Effector memory CD8-positive, alpha-beta T cell (primary cell): ENCODE results near the gene RPTOR.

ENCODE experiments used
- ATAC-seq: fragments of 150-1000 bp; cut with Tn5 transposase; replicated peaks from 2 replicates; pipeline ENCODE4 v1.10.0; 2021; ENCODE audit warnings: mild to moderate bottlenecking, moderate library complexity
- DNase-seq, 3 experiments: peaks; one replicate each; pipeline ENCODE4 v3.0.0; 2021
- H3K27ac Mint-ChIP-seq, 2 donors: one replicate each; pipeline ENCODE4 v1.8.0; 2022; ENCODE audit warnings: mild to moderate bottlenecking in 2 of 2, mixed read lengths in 2 of 2, moderate library complexity in 2 of 2
- H3K27me3 Mint-ChIP-seq, 2 donors: one replicate each; pipeline ENCODE4 v1.8.0; 2022; ENCODE audit warnings: mixed read lengths in 2 of 2
- H3K36me3 Mint-ChIP-seq: one replicate; pipeline ENCODE4 v1.8.0; 2022; ENCODE audit warnings: mild to moderate bottlenecking, moderate library complexity, mixed read lengths; ENCODE audit not compliant: insufficient read depth
- H3K4me1 Mint-ChIP-seq, 2 donors: one replicate each; pipeline ENCODE4 v1.8.0; 2022; ENCODE audit warnings: low read depth in 2 of 2, mixed read lengths in 2 of 2
- H3K4me3 Mint-ChIP-seq, 2 donors: one replicate each; pipeline ENCODE4 v1.8.0; 2022; ENCODE audit warnings: mild to moderate bottlenecking in 2 of 2, mixed read lengths in 2 of 2, moderate library complexity in 2 of 2
- H3K9me3 Mint-ChIP-seq, 2 donors: one replicate each; pipeline ENCODE4 v1.8.0; 2022; ENCODE audit warnings: mixed read lengths in 2 of 2

The RPTOR gene

DNA sequence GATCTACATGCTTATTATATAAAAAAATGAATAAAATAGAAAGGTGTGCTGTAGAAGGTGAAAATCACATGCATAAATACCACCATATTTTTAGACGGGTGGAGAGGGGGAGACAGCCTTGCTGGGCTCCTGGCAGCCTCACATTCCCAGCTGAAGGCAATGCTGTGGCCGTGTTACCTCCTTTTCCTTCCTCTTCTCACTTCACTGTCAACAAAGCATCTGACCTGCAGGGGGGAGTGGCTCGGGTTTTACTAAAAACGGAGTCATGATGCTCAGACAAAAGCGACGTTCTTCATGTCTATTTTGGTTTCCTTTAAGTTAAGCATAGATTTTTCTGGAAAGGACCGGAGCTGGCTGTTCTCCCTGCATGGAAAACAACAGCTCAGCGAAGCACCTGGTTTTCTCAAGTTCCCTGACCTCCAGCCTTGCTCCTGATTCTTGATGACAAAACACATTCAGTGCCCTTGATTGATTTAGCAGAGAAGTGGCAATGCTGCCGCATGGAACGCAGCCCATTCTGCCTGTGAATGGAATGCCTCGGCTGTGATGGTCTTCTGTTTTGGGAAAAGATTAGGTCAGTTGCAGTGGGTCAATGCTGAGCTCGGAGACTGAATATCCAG, 5.5 kb upstream of the RPTOR start:
- no peaks in the 10 kb centered on the region for H3K9me3 Mint-ChIP-seq
- no peaks in the 10 kb centered on the region for H3K36me3 Mint-ChIP-seq
- H3K4me1 Mint-ChIP-seq = peaks cover 0 to 5% of the 10 kb centered on the region in 2 donors
- peak overlapping the region in 1 of 2 donors; percentile 63 for H3K27ac Mint-ChIP-seq
- no peak for ATAC-seq
- peaks cover 33 to 38% of the 10 kb centered on the region in 2 donors for H3K27me3 Mint-ChIP-seq
- H3K4me3 Mint-ChIP-seq = no peak overlapping the region
- no peak for DNase-seq

DNA sequence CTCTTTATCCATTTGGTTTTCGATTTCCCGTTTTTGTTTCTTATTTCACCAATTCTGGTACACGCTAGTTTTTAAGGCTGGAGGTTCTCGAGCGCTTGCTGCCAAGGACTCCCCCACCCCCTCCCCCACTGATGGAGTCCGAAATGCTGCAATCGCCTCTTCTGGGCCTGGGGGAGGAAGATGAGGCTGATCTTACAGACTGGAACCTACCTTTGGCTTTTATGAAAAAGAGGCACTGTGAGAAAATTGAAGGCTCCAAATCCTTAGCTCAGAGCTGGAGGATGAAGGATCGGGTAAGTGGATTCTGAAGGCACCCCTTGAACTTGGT, 825 bp downstream of the RPTOR start:
- ATAC-seq (no peak), DNase-seq (no peak)
- Mint-ChIP-seq H3K36me3 (no peaks in the 10 kb centered on the region), H3K9me3 (no peaks in the 10 kb centered on the region), H3K4me1 (peaks cover 8 to 18% of the 10 kb centered on the region in 2 donors), H3K27me3 (peaks cover 17 to 18% of the 10 kb centered on the region in 2 donors), H3K27ac (peak overlapping the region; percentile 90 to 92), H3K4me3 (peak overlapping the region; percentile 88 to 90)

DNA sequence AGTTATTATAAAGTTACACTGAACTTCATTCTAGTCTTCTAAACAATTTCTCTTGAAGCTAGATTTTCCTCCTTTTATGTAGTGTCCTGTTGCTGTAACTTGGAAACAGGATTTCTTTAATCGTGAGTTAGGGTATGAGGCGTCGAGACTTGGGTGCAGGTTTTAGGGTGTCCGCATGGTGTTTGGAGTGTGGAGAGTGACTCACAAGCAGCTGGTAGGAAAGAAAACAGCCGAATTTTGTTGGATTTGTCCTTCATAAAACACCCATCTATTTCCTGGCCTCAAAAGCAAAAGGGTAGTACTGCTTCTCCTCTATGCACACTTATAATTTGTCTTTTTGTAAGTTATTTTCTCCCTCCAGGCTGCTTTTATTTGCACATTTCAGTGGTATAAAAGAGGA, 1.6 kb downstream of the RPTOR start:
- Mint-ChIP-seq H3K27me3 (peaks cover 17 to 18% of the 10 kb centered on the region in 2 donors), H3K4me1 (peaks cover 8 to 26% of the 10 kb centered on the region in 2 donors), H3K27ac (no peak overlapping the region)

DNA sequence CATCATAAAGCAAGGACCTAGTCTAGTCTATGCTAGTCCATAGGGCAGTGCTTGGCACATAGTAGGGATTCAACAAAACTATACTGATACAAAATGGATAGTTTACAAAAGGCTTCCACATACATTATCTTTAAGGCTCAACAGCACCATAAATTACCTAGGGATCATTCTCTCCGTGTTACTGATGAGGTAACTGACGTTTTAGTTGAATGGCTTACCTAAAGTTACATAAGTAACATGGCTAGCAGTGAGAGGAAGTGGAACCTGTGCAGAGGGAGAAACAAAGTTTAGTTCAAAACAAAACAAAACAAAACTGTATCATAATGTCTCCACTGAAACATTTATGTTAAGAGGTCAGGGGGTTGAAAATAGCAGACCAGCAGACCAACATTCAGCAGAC, 7.9 kb downstream of the RPTOR start:
- Mint-ChIP-seq H3K27ac (no peak overlapping the region), H3K9me3 (no peaks in the 10 kb centered on the region), H3K36me3 (peaks cover 5% of the 10 kb centered on the region), H3K4me1 (peaks cover 8 to 13% of the 10 kb centered on the region in 2 donors), H3K4me3 (no peak overlapping the region), H3K27me3 (no peaks in the 10 kb centered on the region)
- ATAC-seq (no peak), DNase-seq (no peak)

More for the DNA sequence above, 1.6 kb downstream of the RPTOR start:
- Mint-ChIP-seq H3K36me3 (no peaks in the 10 kb centered on the region), H3K9me3 (no peaks in the 10 kb centered on the region), H3K4me3 (peak overlapping the region in 1 of 2 donors; percentile 90)
- ATAC-seq (no peak), DNase-seq (no peak)

DNA sequence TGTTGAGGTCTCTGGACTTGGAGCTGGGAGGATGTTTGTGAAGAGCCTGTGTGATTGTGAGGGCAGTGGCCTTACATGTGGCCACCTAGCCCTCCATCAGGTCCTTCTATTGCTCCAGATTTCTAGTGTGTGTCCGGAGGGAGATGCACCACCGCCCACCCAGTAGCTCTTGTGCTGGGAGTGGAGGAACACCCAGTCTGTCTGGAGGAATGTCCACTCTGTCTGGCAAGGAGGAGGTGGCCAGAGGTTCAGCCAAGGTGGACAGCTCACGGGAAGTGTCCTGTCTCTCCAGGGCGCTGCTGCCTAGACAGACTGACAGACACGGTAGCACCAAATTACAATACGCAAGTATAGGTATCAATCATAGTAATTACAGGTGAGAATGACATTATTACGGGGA, 10.6 kb downstream of the RPTOR start:
- Mint-ChIP-seq H3K27ac (no peak overlapping the region), H3K4me1 (peaks cover 10 to 15% of the 10 kb centered on the region in 2 donors)
- ATAC-seq = no peak

DNA sequence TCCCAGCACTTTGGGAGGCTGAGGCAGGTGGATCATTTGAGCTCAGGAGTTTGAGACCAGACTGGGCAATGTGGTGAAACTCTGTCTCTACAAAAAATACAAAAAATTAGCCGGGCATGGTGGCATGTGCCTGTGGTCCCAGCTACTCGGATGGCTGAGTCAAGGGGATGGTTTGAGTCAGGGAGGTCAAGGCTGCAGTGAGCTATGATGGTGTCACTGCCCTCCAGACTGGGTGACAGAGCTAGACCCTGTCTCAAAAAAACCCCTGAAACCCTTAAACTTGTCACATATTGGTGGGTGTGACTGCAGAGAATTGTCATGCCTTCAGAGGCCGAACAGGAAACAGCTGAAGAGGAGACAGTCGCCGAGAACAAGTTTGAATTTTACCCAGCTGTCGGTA, 13.4 kb downstream of the RPTOR start:
- Mint-ChIP-seq H3K36me3 (peaks cover 9% of the 10 kb centered on the region), H3K9me3 (no peaks in the 10 kb centered on the region), H3K4me1 (peaks cover 12 to 16% of the 10 kb centered on the region in 2 donors), H3K4me3 (no peak overlapping the region), H3K27ac (no peak overlapping the region), H3K27me3 (no peaks in the 10 kb centered on the region)
- no peak for ATAC-seq
- no peak for DNase-seq

More for the DNA sequence above, 10.6 kb downstream of the RPTOR start:
- Mint-ChIP-seq H3K36me3 (peaks cover 9% of the 10 kb centered on the region), H3K27me3 (no peaks in the 10 kb centered on the region), H3K9me3 (no peaks in the 10 kb centered on the region), H3K4me3 (no peak overlapping the region)
- no peak for DNase-seq

DNA sequence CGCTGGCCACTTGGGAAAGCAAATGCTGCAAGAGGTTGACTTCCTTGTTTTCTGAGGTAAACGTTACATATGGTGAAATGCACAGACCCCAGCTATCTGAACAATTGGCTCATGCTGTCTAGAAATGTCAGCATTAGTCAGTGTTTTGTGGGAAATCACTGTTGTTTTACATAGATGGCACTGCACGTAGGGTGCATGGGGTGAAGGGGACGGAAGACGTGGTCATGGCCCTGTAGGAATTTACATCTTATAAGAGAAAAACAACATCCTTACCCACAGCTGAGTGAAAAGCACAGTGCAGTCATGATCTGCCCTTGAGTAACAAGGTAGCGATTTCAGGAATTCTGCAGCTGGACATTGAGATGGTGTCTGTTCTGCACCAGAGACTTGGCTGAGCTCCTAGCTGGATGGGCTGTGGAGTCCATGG, 15.2 kb downstream of the RPTOR start:
- Mint-ChIP-seq H3K27ac (peak overlapping the region in 1 of 2 donors; percentile 59), H3K4me1 (peaks cover 17 to 22% of the 10 kb centered on the region in 2 donors), H3K4me3 (no peak overlapping the region), H3K9me3 (no peaks in the 10 kb centered on the region), H3K36me3 (peaks cover 9% of the 10 kb centered on the region), H3K27me3 (no peaks in the 10 kb centered on the region)
- ATAC-seq (no peak), DNase-seq (no peak)

DNA sequence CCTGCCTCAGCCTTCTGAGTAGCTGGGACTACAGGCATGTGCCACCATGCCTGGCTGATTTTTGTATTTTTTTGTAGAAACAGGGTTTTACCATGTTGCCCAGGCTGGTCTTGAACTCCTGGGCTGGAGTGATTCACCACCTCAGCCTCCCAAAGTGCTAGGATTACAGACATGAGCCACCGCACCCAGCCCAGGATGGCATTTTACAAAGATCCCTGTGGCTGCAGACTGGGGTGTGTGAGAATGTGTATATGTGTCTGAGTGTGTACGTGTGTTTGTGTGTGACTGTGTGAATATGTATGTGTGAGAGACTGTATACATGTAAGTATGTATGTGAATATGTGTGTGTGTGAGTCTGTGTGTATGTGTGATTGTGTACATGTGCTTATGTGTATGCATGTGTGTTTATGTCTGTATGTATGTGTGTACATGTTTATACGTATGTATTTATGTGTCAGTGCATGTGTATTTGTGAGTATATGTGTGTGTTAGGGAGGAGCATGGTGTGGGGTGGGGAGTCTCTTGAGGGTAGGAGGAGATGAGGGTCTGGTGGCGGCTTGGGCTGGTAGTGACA, 17.0 kb downstream of the RPTOR start:
- Mint-ChIP-seq H3K27me3 (no peaks in the 10 kb centered on the region), H3K4me1 (peaks cover 22 to 28% of the 10 kb centered on the region in 2 donors), H3K9me3 (no peaks in the 10 kb centered on the region), H3K4me3 (no peak overlapping the region), H3K36me3 (peaks cover 4% of the 10 kb centered on the region), H3K27ac (peak overlapping the region in 1 of 2 donors; percentile 42)
- DNase-seq (no peak), ATAC-seq (no peak)

DNA sequence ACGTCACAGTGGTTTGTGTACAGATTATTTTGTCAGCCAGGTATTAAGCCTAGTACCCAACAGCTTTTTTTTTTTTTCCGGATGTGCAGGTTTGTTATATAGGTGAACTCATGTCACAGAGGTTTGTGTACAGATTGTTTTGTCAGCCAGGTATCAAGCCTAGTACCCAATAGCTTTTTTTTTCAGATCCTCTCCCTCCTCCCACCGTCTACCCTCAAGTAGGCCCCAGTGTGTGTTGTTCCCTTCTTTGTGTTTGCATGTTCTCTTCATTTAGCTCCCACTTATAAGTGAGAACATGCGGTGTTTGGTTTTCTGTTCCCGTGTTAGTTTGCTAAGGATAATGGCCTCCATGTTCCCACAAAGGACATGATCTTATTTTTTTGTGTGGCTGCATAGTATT, 19.9 kb downstream of the RPTOR start:
- ATAC-seq = no peak
- H3K36me3 Mint-ChIP-seq = peaks cover 4% of the 10 kb centered on the region
- DNase-seq = no peak
- H3K4me1 Mint-ChIP-seq = peaks cover 26 to 28% of the 10 kb centered on the region in 2 donors
- no peaks in the 10 kb centered on the region for H3K9me3 Mint-ChIP-seq
- no peaks in the 10 kb centered on the region for H3K27me3 Mint-ChIP-seq
- no peak overlapping the region for H3K27ac Mint-ChIP-seq
- H3K4me3 Mint-ChIP-seq = no peak overlapping the region

DNA sequence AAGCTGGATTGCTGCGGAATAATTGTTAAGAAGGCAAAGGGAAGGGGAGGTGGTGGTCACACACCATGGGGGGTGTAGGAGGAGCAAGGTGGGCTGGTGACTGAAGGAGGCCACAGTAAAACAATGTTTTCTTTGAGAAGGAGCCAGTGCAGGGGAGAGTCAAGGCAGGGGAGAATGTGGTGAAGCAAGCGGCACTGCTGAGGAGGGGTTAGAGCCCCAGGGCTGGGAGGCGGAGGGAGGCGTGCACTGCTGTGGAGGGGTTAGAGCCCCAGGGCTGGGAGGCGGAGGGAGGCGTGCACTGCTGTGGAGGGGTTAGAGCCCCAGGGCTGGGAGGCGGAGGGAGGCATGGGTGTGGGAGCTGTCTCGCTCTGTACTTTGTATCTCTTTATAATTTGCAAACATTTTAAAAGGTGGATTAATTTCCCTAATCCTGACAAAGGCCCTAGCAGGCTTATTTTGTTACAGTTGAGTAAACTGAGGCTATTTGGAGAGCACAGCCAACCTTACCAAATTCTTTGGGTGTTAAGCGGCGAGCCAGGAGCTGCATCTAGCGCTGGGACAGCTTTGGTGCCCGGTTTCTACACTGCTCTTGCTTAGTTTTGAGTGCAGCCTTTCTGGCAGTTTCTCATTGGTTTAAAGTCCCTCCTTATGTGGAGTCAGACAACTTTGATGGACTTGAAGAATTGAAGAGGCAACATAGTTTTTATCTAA, 20.9 kb downstream of the RPTOR start:
- no peak for ATAC-seq
- H3K27me3 Mint-ChIP-seq = no peaks in the 10 kb centered on the region
- H3K9me3 Mint-ChIP-seq = no peaks in the 10 kb centered on the region
- H3K4me1 Mint-ChIP-seq = peaks cover 28 to 32% of the 10 kb centered on the region in 2 donors
- H3K4me3 Mint-ChIP-seq = no peak overlapping the region
- no peak overlapping the region for H3K27ac Mint-ChIP-seq
- DNase-seq = no peak
- H3K36me3 Mint-ChIP-seq = peaks cover 7% of the 10 kb centered on the region

DNA sequence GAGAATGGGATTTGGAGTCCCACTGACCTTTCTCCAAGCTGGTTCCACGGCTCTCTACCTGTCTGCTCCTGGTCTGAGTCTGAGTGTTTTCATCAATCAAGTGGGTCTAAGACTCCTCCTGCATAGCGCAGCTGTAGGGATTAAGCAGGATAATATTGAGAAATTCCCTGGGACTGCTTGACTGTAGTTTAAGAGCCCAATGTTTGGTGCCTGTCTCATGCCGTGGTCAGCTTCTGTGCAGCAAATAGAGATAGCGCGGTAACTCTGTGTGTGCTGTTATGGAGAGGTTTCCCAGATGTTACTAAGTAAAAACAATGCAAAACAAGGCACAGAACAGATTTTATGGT, 21.4 kb downstream of the RPTOR start:
- peaks cover 7% of the 10 kb centered on the region for H3K36me3 Mint-ChIP-seq
- ATAC-seq = no peak
- H3K27me3 Mint-ChIP-seq = no peaks in the 10 kb centered on the region
- DNase-seq = no peak
- H3K27ac Mint-ChIP-seq = no peak overlapping the region
- no peaks in the 10 kb centered on the region for H3K9me3 Mint-ChIP-seq
- peaks cover 25 to 32% of the 10 kb centered on the region in 2 donors for H3K4me1 Mint-ChIP-seq
- H3K4me3 Mint-ChIP-seq = no peak overlapping the region

DNA sequence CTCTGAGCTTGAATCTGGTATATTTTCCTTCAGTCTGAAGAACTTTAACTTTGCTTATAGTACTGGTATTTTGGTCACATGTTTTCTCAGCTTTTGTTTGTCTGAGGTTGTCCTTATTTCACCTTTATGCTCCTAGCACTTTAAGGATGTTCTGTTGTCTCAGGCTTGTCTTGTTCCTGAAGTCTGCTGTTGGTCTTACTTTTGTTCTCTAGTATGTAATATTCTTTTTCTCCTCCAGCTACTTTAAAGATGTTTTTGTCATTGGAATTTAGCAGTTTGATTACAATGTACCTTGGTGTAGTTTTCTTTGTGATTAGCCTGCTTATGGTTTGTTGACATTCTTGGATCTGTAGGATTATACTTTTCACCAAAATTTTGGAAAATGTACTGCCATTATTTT, 23.6 kb downstream of the RPTOR start:
- H3K9me3 Mint-ChIP-seq = no peaks in the 10 kb centered on the region
- no peak for DNase-seq
- peaks cover 24 to 27% of the 10 kb centered on the region in 2 donors for H3K4me1 Mint-ChIP-seq
- no peaks in the 10 kb centered on the region for H3K27me3 Mint-ChIP-seq
- H3K36me3 Mint-ChIP-seq = peaks cover 7% of the 10 kb centered on the region
- no peak for ATAC-seq
- no peak overlapping the region for H3K27ac Mint-ChIP-seq
- no peak overlapping the region for H3K4me3 Mint-ChIP-seq

DNA sequence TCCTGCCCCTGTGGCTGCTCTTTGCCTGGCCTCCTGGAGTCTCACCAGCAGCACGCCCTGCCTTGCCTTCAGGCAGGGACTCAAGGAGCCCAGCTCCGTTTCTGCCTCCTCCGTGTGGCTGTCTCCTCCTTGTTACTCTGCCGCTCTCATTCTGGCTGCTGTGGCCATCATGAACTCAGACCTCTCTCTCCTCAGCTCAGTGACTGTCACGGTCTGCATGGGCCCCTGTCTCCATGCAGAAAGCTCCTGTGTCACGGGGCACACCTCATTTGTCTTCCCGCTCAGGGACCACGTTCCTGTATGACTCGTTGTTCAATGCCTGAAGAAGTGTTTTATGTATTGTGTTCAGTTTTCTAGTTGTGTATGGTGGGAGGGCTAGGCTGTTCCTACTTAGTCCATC, 25.3 kb downstream of the RPTOR start:
- Mint-ChIP-seq H3K4me3 (no peak overlapping the region), H3K27ac (peak overlapping the region in 1 of 2 donors; percentile 21)

DNA sequence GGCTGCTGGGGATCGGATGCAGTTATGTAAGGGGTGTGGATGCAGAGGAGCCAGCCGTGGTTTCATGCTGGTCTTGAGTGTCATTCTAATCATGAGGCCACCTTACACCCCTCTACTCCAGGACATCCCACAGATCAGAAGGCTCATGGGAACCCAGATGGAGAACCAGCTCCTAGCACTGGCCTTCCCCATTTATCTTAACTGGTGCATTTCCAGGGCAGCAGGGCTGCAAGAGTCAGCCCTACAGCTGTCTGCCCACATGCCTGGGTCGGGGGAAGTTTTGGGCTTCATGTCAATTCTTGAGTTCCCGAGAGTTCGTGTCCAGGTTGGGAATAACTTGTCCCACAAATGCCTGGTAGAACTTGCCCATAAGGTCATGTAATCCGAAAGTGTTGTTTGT, 29.1 kb downstream of the RPTOR start:
- Mint-ChIP-seq H3K4me3 (no peak overlapping the region), H3K9me3 (no peaks in the 10 kb centered on the region), H3K27me3 (no peaks in the 10 kb centered on the region), H3K4me1 (peaks cover 24 to 27% of the 10 kb centered on the region in 2 donors), H3K36me3 (peaks cover 10% of the 10 kb centered on the region), H3K27ac (no peak overlapping the region)
- ATAC-seq (no peak), DNase-seq (no peak)

More for the DNA sequence above, 25.3 kb downstream of the RPTOR start:
- no peaks in the 10 kb centered on the region for H3K9me3 Mint-ChIP-seq
- H3K36me3 Mint-ChIP-seq = peaks cover 11% of the 10 kb centered on the region
- DNase-seq (no peak), ATAC-seq (no peak)
- peaks cover 21 to 24% of the 10 kb centered on the region in 2 donors for H3K4me1 Mint-ChIP-seq
- no peaks in the 10 kb centered on the region for H3K27me3 Mint-ChIP-seq
